Ascending aorta (tissue), 2 donors: Measurements from ENCODE around the gene LFNG. TPM values are rescaled to one million over a fixed set of nuclear protein-coding genes. Genes with fewer than 3 reads are reported as not detected.

ENCODE experiments used
- DNase-seq, 2 donors: peaks; one replicate each; pipeline ENCODE4 v3.0.0-alpha.2; 2019; ENCODE audit warnings: low spot score in 2 of 2
- H3K27ac ChIP-seq, 2 donors: fragments of 200-600 bp; sonication (generic); one replicate each; pipeline ENCODE4 v1.5.1; 2016 to 2017; ENCODE audit warnings: mild to moderate bottlenecking in 1 of 2
- H3K27me3 ChIP-seq: fragments of 200-600 bp; sonication (generic); one replicate; pipeline ENCODE4 v1.5.1; 2017
- H3K36me3 ChIP-seq, 2 donors: fragments of 200-600 bp; sonication (generic); one replicate each; pipeline ENCODE4 v1.5.1; 2016
- H3K4me1 ChIP-seq, 2 donors: fragments of 200-600 bp; sonication (generic); one replicate each; pipeline ENCODE4 v1.5.1; 2016 to 2017; ENCODE audit warnings: mild to moderate bottlenecking in 1 of 2
- H3K4me3 ChIP-seq, 2 donors: fragments of 200-600 bp; sonication (generic); one replicate each; pipeline ENCODE4 v1.5.1; 2016 to 2017; ENCODE audit warnings: mild to moderate bottlenecking in 1 of 2
- H3K9me3 ChIP-seq, 2 donors: fragments of 200-600 bp; sonication (generic); one replicate each; pipeline ENCODE4 v1.5.1; 2016
- intact Hi-C: fragments of 100-400 bp; cut with DNase I; formaldehyde crosslinking; loops from one replicate; pipeline ENCODE4 v1.15.1; 2023
- total RNA-seq: library from RNA; depleted of rRNA; stranded (reverse); fragments of >200 nt; gene quantifications from one replicate; pipeline ENCODE4 v1.1.0, GENCODE V29; 2016
- TF ChIP-seq, protein P1 (sequence below), 3 experiments: fragments of 200-600 bp in 2 of 3; fragments of 450-650 bp in 1 of 3; sonication (generic) in 2 of 3; IDR thresholded peaks; one replicate each; pipeline ENCODE4 v1.5.1; 2016 to 2019; ENCODE audit warnings: antibody characterized with exemption in 3 of 3, mild to moderate bottlenecking in 1 of 3, moderate library complexity in 1 of 3

LFNG gene
- total RNA-seq, 1 donor from 2014 or later = 102 TPM

DNA sequence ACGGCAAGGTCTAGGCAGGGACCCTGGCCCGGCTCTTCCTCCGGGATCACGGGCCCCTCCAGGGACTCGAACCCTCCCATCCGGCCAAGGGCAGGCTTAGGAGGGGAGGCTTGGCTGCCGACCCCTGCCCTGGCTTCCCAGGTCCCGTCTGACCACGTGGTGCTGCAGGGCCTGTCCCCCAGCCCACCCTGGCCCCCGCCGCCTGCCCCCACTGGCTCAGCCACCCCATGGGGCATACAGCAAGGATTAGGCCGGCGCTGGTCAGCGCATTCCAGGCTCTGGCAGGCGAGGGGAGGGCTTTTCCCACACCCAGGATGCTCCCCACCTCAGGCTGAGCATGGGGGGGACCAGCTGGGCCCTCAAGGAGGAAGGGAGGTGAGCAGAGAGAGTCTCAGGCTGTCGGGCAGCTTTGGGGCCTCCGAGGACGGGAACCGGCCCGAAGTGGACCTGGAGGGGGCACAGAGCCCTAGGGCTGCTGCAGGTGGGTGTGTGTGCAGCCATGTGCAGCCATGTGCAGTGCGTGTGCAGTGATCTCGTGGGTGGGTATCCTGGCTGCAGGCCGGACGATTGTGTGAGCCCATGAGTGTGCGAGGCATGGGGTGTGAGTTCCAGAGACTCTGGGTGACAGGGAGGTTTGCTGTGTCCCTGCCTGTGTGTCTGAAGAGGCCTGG lies 42.7 kb upstream of the LFNG start:
- no peak for DNase-seq
- Histone ChIP-seq H3K4me1 (peaks cover 6 to 15% of the 10 kb centered on the region in 2 donors), H3K27ac (no peak overlapping the region), H3K4me3 (no peak overlapping the region), H3K27me3 (peaks cover 6% of the 10 kb centered on the region), H3K9me3 (no peaks in the 10 kb centered on the region), H3K36me3 (no peaks in the 10 kb centered on the region)
- TF ChIP-seq, protein P1, sequence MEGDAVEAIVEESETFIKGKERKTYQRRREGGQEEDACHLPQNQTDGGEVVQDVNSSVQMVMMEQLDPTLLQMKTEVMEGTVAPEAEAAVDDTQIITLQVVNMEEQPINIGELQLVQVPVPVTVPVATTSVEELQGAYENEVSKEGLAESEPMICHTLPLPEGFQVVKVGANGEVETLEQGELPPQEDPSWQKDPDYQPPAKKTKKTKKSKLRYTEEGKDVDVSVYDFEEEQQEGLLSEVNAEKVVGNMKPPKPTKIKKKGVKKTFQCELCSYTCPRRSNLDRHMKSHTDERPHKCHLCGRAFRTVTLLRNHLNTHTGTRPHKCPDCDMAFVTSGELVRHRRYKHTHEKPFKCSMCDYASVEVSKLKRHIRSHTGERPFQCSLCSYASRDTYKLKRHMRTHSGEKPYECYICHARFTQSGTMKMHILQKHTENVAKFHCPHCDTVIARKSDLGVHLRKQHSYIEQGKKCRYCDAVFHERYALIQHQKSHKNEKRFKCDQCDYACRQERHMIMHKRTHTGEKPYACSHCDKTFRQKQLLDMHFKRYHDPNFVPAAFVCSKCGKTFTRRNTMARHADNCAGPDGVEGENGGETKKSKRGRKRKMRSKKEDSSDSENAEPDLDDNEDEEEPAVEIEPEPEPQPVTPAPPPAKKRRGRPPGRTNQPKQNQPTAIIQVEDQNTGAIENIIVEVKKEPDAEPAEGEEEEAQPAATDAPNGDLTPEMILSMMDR (IDR thresholded peaks at IDR 0.05) = no peak
- intact Hi-C loops = loop anchor here (2.0 kb wide), 1 partner anchor 40 kb away; no protein-coding TSS in a partner anchor

DNA sequence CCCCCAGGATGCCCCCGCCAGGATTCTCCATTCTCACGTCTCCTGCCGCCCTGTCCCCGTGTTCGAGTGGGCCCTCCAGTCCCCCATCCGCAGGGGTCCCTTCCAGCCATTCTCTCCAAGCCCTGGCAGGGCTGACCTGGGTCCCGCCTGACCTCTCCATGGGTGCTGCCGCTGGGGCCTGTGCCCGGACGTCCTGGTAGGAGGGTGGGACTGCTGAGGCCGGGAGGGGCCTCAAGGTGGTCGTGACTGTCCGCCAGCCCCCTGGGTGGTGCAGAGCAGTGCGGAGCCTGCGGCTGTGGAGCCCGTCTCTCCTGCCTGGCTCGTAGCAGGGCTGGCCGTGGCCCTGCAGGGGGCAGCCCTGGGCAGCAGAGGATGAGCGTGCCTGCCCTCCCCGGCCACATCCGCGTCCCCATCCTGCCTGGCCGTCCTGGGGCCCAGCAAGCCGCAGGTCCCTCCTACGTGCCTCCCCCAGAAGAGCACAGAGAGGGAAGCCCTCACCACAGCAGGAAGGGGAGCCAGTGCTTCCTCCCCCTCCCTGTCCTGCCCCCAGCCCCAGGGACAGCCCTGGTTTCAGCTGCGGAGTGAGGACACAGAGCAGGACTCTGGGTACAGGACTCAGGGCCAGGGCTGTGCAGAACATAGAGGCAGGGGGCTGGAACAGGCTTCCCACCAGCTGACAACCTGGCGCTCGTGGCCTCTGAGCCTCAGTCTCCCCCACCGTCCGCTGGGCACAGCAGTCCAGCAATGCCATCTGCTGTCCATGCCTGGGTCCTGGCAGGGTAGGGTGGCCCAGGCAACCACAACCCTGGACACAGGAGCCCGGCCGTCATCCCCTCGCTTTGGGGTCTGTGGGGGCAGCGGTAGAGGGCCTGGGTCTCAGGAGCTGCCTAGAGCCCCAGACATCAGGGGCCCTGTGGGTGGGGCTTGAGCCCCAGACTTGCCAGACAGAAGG lies 41.9 kb upstream of the LFNG start:
- H3K27me3 ChIP-seq = peaks cover 6% of the 10 kb centered on the region
- H3K4me3 ChIP-seq = no peak overlapping the region

DNA sequence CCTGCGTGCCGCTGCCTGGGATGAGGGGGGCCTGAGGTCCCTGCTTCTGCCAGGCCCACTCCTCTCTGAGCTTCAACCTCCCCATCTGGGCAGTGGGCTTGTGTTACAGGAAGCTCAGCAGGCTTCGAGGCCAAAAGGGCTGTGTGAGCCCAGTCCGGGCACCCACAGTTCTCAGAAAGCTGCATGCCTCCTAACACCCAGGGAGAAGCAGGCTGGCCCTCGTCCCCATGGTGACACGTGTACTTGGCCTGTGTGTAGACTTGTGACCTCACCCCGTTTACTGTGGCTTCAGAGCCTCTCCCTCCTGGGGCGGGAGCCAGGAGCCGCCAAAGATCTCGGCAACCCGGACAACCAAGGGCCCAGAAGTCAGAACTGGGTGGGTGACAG lies 41.2 kb upstream of the LFNG start:
- peaks cover 6 to 15% of the 10 kb centered on the region in 2 donors for H3K4me1 ChIP-seq
- TF ChIP-seq, protein P1 (IDR thresholded peaks at IDR 0.05) = no peak
- intact Hi-C loops = no loop called here
- H3K27me3 ChIP-seq = peaks cover 6% of the 10 kb centered on the region
- H3K36me3 ChIP-seq = no peaks in the 10 kb centered on the region
- peak in 1 of 2 donors; percentile 83 for DNase-seq
- peak overlapping the region in 1 of 2 donors; percentile 36 for H3K4me3 ChIP-seq
- H3K9me3 ChIP-seq = peaks cover 0 to 7% of the 10 kb centered on the region in 2 donors
- H3K27ac ChIP-seq = no peak overlapping the region

More for the DNA sequence above, 41.9 kb upstream of the LFNG start:
- TF ChIP-seq, protein P1 (IDR thresholded peaks at IDR 0.05) = peak; percentile 52 to 63 (median 63)
- no peak overlapping the region for H3K27ac ChIP-seq
- no peaks in the 10 kb centered on the region for H3K36me3 ChIP-seq
- no peaks in the 10 kb centered on the region for H3K9me3 ChIP-seq
- intact Hi-C loops = loop anchor here (2.0 kb wide), 1 partner anchor 39 kb away; no protein-coding TSS in a partner anchor
- peaks cover 6 to 15% of the 10 kb centered on the region in 2 donors for H3K4me1 ChIP-seq
- no peak for DNase-seq

DNA sequence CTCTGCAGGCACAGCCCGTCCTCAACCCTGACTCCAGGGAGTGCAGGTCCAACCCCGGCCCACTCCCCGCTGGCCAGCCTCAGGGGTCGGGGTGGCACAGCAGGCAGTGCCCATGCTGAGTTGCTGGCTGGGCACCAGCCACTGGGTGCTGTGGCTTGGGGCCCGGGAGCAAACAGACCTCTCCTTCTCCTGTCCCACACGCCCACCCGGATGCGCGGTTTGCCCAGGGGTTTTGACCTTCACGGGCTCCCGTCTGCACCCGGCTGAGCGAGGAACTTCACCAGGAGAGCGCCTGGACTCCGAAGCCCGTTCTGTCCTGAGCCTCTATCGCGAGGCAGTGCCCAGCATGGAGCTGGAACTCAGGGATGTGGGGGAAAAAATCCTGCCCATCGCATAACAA lies 40.8 kb upstream of the LFNG start:
- H3K4me3 ChIP-seq = peak overlapping the region in 1 of 2 donors; percentile 36
- no peak overlapping the region for H3K27ac ChIP-seq
- peaks cover 6% of the 10 kb centered on the region for H3K27me3 ChIP-seq
- TF ChIP-seq, protein P1 (IDR thresholded peaks at IDR 0.05) = no peak
- peaks cover 0 to 7% of the 10 kb centered on the region in 2 donors for H3K9me3 ChIP-seq
- intact Hi-C loops = no loop called here
- H3K36me3 ChIP-seq = no peaks in the 10 kb centered on the region
- H3K4me1 ChIP-seq = peaks cover 6 to 15% of the 10 kb centered on the region in 2 donors
- no peak for DNase-seq

DNA sequence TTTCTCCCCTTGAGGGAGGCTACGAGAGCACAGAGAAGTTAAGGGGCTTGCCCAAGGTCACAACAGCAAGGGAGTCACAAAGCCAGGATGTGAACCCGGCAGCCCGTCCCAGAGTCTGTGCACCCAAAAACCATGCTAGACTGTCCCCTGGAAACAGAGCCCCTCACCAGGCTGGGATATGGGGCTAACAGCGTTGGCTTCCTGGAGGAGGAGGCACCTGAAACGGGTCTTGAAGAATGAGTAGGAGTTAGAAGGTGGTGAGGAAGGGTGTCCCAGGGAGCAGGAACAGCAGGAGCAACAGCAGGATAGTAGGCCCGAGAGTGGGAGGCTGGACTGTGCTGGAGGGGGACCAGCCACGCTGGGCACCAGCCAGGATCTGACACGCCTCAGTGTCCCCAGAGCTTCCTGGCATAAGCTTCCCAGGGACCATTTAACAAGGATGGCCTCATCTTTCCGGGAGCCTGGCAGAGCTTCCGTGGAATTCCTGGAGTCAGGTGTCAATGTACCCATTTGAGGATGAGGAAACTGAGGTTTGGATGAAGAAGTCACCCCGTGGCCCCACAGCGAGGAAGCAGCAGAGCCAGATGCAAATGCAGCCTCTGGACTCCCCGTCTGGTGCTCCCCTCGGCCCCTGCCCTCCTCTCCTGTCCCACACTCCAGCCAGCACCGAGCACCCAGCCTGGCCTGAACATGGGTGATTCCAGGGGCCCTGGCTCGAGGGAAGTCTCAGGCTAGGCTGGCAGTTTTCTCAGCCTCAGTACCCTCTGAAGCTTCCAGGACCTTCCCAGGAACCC lies 40.1 kb upstream of the LFNG start:
- Histone ChIP-seq H3K27me3 (peaks cover 6% of the 10 kb centered on the region), H3K4me3 (no peak overlapping the region)
- intact Hi-C loops = loop anchor here (10.0 kb wide), 1 partner anchor 165 kb away; no protein-coding TSS in a partner anchor

More for the DNA sequence above, 40.1 kb upstream of the LFNG start:
- H3K27ac ChIP-seq = no peak overlapping the region
- TF ChIP-seq, protein P1 (IDR thresholded peaks at IDR 0.05) = no peak
- H3K4me1 ChIP-seq = peaks cover 6 to 15% of the 10 kb centered on the region in 2 donors
- no peaks in the 10 kb centered on the region for H3K36me3 ChIP-seq
- DNase-seq = no peak
- peaks cover 0 to 7% of the 10 kb centered on the region in 2 donors for H3K9me3 ChIP-seq
